BE2C (cell line): ENCODE results near the gene THEM5.

Source experiments
- DNase-seq: peaks from one replicate; pipeline ENCODE4 v3.0.0-alpha.2; 2020
- H3K27me3 ChIP-seq: fragments of 250-450 bp; sonication (Bioruptor Pico); 2 replicates; pipeline ENCODE4 v1.5.1; 2020; ENCODE audit warnings: mild to moderate bottlenecking
- H3K36me3 ChIP-seq: fragments of 250-450 bp; sonication (Bioruptor Pico); 2 replicates; pipeline ENCODE4 v1.5.1; 2020; ENCODE audit warnings: mild to moderate bottlenecking
- H3K4me1 ChIP-seq: fragments of 250-450 bp; sonication (Bioruptor Pico); 2 replicates; pipeline ENCODE4 v1.5.1; 2020
- H3K4me3 ChIP-seq: 2 replicates; pipeline ENCODE4 v1.5.1; 2011; ENCODE audit warnings: low read depth, low read length
- H3K9me3 ChIP-seq: fragments of 250-450 bp; sonication (Bioruptor Pico); 2 replicates; pipeline ENCODE4 v1.5.1; 2020
- CTCF ChIP-seq: IDR thresholded peaks from 2 replicates; pipeline ENCODE4 v1.5.1; 2012; ENCODE audit warnings: mild to moderate bottlenecking, low read depth, low read length

The THEM5 gene

DNA sequence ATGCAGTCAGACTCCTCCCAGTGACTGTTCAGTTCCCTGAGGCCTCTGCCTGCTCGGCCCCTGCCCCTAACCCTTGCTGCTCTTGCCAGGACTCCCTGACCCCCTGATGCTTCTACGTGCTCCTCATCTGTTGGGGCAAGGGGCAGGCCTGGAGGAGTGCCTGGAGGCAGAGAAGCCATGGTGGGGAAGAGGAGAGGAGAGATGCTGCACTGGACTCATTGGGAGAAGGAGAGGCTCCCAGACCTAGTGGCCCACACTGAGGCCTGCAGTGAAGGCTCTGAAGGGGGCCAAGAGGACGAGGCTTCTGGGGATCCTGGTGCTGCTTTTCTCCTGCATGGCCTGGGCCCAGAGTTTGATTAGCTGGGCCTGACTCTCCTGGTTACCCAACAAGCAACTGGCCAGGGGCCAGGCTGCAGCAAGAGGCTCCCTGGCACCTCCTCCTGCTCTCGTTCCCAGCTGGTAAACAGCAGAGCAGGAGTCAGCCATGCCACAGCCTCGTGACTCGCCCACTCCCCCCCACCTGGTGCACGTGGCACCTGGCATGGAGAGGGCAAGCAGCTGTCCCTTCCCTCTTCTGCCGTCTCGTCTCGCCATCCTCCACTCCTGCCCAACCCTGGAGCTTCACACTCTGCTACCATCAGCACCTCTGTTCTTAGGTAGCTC is 21.1 kb downstream of the THEM5 start:
- peak; percentile 34 for DNase-seq
- H3K27me3 ChIP-seq: no peaks in the 10 kb centered on the region
- H3K4me1 ChIP-seq: peaks cover 39% of the 10 kb centered on the region
- no peak overlapping the region for H3K4me3 ChIP-seq
- H3K36me3 ChIP-seq: no peaks in the 10 kb centered on the region
- no peaks in the 10 kb centered on the region for H3K9me3 ChIP-seq
- TF ChIP-seq CTCF: no peak

- Histone ChIP-seq H3K4me1 (peaks cover 39% of the 10 kb centered on the region), H3K4me3 (no peak within 1 kb of the TSS), H3K36me3 (no peaks in the 10 kb centered on the region), H3K27me3 (no peaks in the 10 kb centered on the region), H3K9me3 (no peaks in the 10 kb centered on the region)
- TF ChIP-seq CTCF: no peak
- DNase-seq: no peak
Measured at GRCh38 chr1:151831605-151832004, 21.9 kb downstream of the THEM5 start, which contains the start of gene RORC. RORC (minus strand) TSS chr1:151831802; CDS start chr1:151831764, 38 bp downstream.

- Histone ChIP-seq H3K4me1 (peaks cover 37% of the 10 kb centered on the region), H3K4me3 (no peak overlapping the region), H3K36me3 (no peaks in the 10 kb centered on the region), H3K27me3 (no peaks in the 10 kb centered on the region), H3K9me3 (no peaks in the 10 kb centered on the region)
- TF ChIP-seq CTCF: no peak
- no peak for DNase-seq
Measured at GRCh38 chr1:151831256-151831591, 22.3 kb downstream of the THEM5 start.

DNA sequence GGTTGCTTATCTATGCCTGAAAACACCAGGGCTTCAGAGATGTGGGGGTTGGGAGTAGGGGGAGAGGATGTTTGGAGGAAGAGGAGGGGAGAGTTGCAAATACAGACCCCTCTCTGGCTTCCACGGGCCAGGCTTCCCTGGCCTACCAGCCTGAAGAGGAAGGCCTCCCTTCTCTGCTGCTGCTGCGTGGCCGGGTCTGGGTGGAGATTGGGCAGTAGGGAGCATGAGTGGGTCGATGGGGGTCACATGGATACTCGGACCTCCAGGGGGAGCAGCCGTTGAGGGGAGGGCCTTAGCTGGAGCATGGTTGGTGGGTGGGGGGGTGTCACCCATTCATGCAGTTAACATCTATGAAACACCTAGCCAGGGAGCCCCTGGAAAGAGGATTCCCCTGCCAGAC is 23.5 kb downstream of the THEM5 start:
- no peak for DNase-seq
- Histone ChIP-seq H3K36me3 (no peaks in the 10 kb centered on the region), H3K4me1 (peaks cover 33% of the 10 kb centered on the region), H3K4me3 (no peak overlapping the region), H3K27me3 (no peaks in the 10 kb centered on the region), H3K9me3 (no peaks in the 10 kb centered on the region)
- no peak for TF ChIP-seq CTCF

DNA sequence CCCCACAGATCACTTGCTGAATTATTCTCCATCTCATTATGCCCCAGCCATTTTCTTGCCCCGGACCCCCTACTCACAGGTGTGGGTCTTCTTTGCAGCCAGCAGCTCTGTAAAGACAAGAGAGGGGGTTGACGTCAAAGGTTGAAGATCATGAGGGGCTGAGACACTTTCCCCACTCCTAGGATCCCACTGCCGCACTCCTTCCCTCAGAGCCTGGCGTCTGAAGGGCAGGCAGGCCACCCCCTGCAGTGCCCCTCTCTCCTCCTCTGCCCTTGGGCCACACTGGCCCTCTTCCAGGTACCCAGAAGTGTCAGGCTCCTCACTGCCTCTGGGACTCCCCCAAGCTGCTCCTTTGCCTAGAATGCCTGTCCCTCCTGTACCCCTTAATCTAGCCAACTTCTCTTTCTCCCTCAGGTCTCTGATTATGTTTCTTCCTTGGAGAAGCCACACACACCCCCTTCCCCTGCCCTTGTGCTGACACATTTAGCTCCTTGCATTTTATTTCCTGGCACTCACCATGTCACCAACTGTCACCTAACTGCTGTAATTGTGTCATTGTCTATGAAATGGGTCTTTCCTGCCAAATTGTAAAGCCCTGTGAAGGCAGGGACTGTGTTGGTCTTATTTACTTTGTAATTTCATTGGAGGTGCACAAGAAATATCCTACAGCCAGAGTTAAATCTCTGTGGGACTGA is 24.0 kb downstream of the THEM5 start:
- Histone ChIP-seq H3K36me3 (no peaks in the 10 kb centered on the region), H3K9me3 (no peaks in the 10 kb centered on the region), H3K4me3 (no peak overlapping the region), H3K27me3 (no peaks in the 10 kb centered on the region), H3K4me1 (peaks cover 33% of the 10 kb centered on the region)
- TF ChIP-seq CTCF: no peak
- DNase-seq: no peak

GRCh38 chr1:151828921-151829320 is 24.6 kb downstream of the THEM5 start:
- DNase-seq: peak; percentile 68
- Histone ChIP-seq H3K4me3 (no peak overlapping the region), H3K4me1 (peaks cover 33% of the 10 kb centered on the region), H3K9me3 (no peaks in the 10 kb centered on the region), H3K36me3 (no peaks in the 10 kb centered on the region), H3K27me3 (no peaks in the 10 kb centered on the region)
- no peak for TF ChIP-seq CTCF
